Measurements from ENCODE around the gene FYN. TPM values are rescaled to one million over a fixed set of nuclear protein-coding genes. Genes with fewer than 3 reads are reported as not detected.
A peak's percentile ranks its signal among the peaks of the same experiment; 100 is the strongest.

FYN gene
- total RNA-seq, 2 donors from 2014 or later, result 25.7 to 83.1 TPM

- Histone ChIP-seq H3K9me3 (no peaks in the 10 kb centered on the region), H3K4me1 (no peaks in the 10 kb centered on the region), H3K4me3 (no peak overlapping the region), H3K27me3 (no peaks in the 10 kb centered on the region), H3K27ac (no peak overlapping the region), H3K36me3 (replicated peaks in 1 of 2; ENCODE audit: insufficient read depth in 1 of 2, low read depth in 2 of 2) (no peaks in the 10 kb centered on the region)
- TF ChIP-seq POLR2A (IDR thresholded peaks at IDR 0.05), result no peak
- 78 to 80% methylated on average over 7 of the region's 7 CpGs for WGBS, 2 donors
- intact Hi-C loops (cut with DNase I), result no loop called here
- ATAC-seq (peak; percentile 18), DNase-seq (no peak)
These were observed 147.7 kb downstream of the FYN start for GRCh38 chr6:111725446-111726112.

DNA sequence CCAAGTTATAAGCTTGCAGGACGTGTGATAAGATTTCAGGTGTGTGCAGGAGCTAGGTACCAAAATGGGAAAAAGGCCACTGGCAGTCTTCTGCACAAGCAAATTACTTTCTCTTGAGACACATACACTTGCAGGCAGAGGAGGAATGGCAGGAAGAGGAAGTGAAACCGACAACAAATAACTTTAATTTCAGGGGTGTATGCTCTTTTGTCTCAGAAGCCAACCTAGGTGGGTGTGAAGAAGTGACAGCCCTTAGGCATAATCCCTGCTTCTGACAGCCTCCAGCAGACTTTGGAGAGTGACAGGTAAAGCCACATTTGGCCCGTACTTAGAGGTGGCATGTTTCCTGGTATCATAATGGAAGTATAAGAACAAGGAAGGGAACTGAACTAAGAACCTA, 148.7 kb downstream of the FYN start:
- 42 to 45% methylated on average over 3 of the region's 3 CpGs for WGBS, 2 donors
- H3K4me3 ChIP-seq, result no peak overlapping the region
- intact Hi-C loops (cut with DNase I), result no loop called here
- H3K27me3 ChIP-seq, result no peaks in the 10 kb centered on the region
- DNase-seq, result no peak
- H3K27ac ChIP-seq, result no peak overlapping the region
- H3K4me1 ChIP-seq, result no peaks in the 10 kb centered on the region
- TF ChIP-seq POLR2A (IDR thresholded peaks at IDR 0.05) (no peak), CTCF (IDR thresholded peaks at IDR 0.05) (no peak)
- no peaks in the 10 kb centered on the region for H3K36me3 ChIP-seq (replicated peaks in 1 of 2; ENCODE audit: insufficient read depth in 1 of 2, low read depth in 2 of 2)
- H3K9me3 ChIP-seq, result no peaks in the 10 kb centered on the region
- no peak for ATAC-seq

GRCh38 chr6:111724039-111724438, 149.2 kb downstream of the FYN start:
- no peak for ATAC-seq
- Histone ChIP-seq H3K4me3 (no peak overlapping the region), H3K27ac (no peak overlapping the region), H3K4me1 (no peaks in the 10 kb centered on the region), H3K36me3 (replicated peaks in 1 of 2; ENCODE audit: insufficient read depth in 1 of 2, low read depth in 2 of 2) (no peaks in the 10 kb centered on the region), H3K9me3 (no peaks in the 10 kb centered on the region), H3K27me3 (no peaks in the 10 kb centered on the region)
- intact Hi-C loops (cut with DNase I), result no loop called here
- no peak for DNase-seq
- TF ChIP-seq POLR2A (IDR thresholded peaks at IDR 0.05) (no peak), CTCF (IDR thresholded peaks at IDR 0.05) (no peak)
- WGBS, 2 donors, result 88 to 89% methylated on average over 5 of the region's 5 CpGs

DNA sequence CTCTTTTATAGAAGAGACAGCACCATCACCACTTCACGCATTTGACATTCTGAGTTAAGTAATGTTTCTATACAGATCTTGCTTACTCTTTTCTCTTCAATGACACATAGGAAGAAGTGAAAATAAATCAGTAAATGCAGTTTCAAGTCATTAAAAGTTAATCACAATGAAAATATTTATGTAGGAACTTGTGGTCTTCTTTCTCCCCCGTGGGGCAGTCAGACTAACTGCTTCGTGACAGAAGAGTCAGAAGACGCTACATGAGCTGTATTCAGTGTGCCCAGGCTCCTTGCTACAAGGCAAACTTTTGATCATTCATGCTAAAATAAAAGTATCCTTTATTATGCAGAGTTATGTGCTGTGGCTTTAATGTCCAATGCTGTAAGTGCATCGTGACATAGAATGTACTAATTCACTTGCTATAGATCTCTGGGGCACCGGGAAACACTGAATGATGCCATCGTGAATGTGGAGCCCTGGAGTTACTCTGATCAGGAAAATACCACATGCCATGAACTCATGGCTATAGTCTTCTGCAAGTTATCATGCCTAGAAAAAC, 149.8 kb downstream of the FYN start:
- no peaks in the 10 kb centered on the region for H3K27me3 ChIP-seq
- WGBS, 2 donors, result 83 to 84% methylated on average over 7 of the region's 7 CpGs
- no peaks in the 10 kb centered on the region for H3K9me3 ChIP-seq
- no peaks in the 10 kb centered on the region for H3K4me1 ChIP-seq
- intact Hi-C loops (cut with DNase I), result no loop called here
- no peak for ATAC-seq
- TF ChIP-seq CTCF (IDR thresholded peaks at IDR 0.05) (no peak), POLR2A (IDR thresholded peaks at IDR 0.05) (no peak)
- H3K36me3 ChIP-seq (replicated peaks in 1 of 2; ENCODE audit: insufficient read depth in 1 of 2, low read depth in 2 of 2), result no peaks in the 10 kb centered on the region
- H3K4me3 ChIP-seq, result no peak overlapping the region
- no peak overlapping the region for H3K27ac ChIP-seq
- DNase-seq, result no peak

DNA sequence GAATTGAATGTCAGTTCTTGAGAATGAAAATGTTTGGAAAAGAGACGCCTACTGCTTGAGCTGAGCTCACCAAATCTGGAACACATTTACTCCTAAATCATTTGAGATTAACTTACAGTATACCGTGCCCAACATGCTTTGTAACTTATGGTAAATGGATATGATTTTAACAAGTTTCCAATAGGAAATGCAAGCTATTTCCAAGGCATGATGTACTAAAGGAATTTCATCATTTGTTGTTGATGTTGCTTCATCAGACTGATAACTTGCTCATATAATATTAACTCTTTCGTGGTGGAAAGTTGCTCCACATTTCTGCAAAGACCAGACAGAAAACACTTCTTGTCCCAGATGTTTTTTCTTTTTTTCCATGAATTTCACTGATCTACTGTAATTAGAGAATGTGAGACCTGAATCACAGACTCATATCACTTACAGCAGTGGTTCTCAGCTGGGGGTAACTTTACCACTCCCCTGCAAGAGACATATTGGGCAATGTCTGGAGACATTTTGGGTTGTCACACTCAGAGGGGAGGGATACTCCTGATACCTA, 151.0 kb downstream of the FYN start:
- WGBS, 2 donors, result 19 to 27% methylated on average over 3 of the region's 3 CpGs
- Histone ChIP-seq H3K4me3 (no peak overlapping the region), H3K9me3 (no peaks in the 10 kb centered on the region), H3K36me3 (replicated peaks in 1 of 2; ENCODE audit: insufficient read depth in 1 of 2, low read depth in 2 of 2) (no peaks in the 10 kb centered on the region), H3K27ac (no peak overlapping the region), H3K4me1 (no peaks in the 10 kb centered on the region), H3K27me3 (no peaks in the 10 kb centered on the region)
- DNase-seq (no peak), ATAC-seq (no peak)
- intact Hi-C loops (cut with DNase I), result no loop called here
- TF ChIP-seq CTCF (IDR thresholded peaks at IDR 0.05), result no peak
- TF ChIP-seq POLR2A (IDR thresholded peaks at IDR 0.05), result no peak
